Endothelial cell of umbilical vein (primary cell): Measurements from ENCODE around the gene SKAP1. TPM values are rescaled to one million over a fixed set of nuclear protein-coding genes. Genes with fewer than 3 reads are reported as not detected.

Experiments used
- BruUV-seq: library from RNA; stranded (reverse); fragments of 400-500 nt; replicated peaks from 2 replicates; lab custom pipeline; 2021; lab: Mats Ljungman, UMichigan
- CTCF ChIA-PET: fragments of 300-600, 350-600 bp; sonication (Branson Sonifier 250); formaldehyde crosslinking; loops from one replicate; lab custom pipeline; 2021; ENCODE audit warnings: antibody characterized with exemption, inconsistent platforms; lab: Charles Lee
- POLR2A ChIA-PET: fragments of 300-600, 350-600 bp; sonication (Branson Sonifier 250); formaldehyde crosslinking; loops from one replicate; lab custom pipeline; 2021; ENCODE audit warnings: antibody characterized with exemption, inconsistent platforms; lab: Charles Lee
- DNase-seq: peaks from one replicate; pipeline ENCODE4 v3.0.0-alpha.2; 2011; ENCODE audit warnings: low read depth, low spot score
- FAIRE-seq: peaks from 2 replicates; lab custom pipeline; 2011; peaks lifted over from hg19 to GRCh38; lab: Jason Lieb, UNC
- H2AFZ ChIP-seq: 2 replicates; pipeline ENCODE4 v1.6.0; 2012; ENCODE audit warnings: low read depth, low read length, control low read depth, inconsistent platforms
- H3K27ac ChIP-seq: 2 replicates; pipeline ENCODE4 v1.5.1; 2011; ENCODE audit warnings: low read depth, mild to moderate bottlenecking, control low read depth, low read length, moderate library complexity; ENCODE audit not compliant: insufficient read depth
- H3K27me3 ChIP-seq, 2 experiments: 2 replicates each; pipeline versions ENCODE4 v1.6.0 to v1.6.1; 2011; ENCODE audit warnings: low read length in 2 of 2, mixed read lengths in 1 of 2; ENCODE audit not compliant: control insufficient read depth in 2 of 2, insufficient read depth in 2 of 2
- H3K36me3 ChIP-seq, 2 experiments: 2 replicates in 1 of 2; 3 replicates in 1 of 2; pipeline ENCODE4 v1.5.1; 2011; ENCODE audit warnings: low read length in 2 of 2, mild to moderate bottlenecking in 1 of 2, moderate library complexity in 1 of 2; ENCODE audit not compliant: control insufficient read depth in 2 of 2, insufficient read depth in 2 of 2; ENCODE audit errors: extremely low read depth in 1 of 2
- H3K4me1 ChIP-seq: 3 replicates; pipeline ENCODE4 v1.5.1; 2011; ENCODE audit warnings: mild to moderate bottlenecking, low read length; ENCODE audit not compliant: control insufficient read depth, insufficient read depth; ENCODE audit errors: extremely low read depth
- H3K4me2 ChIP-seq: 2 replicates; pipeline ENCODE4 v1.6.1; 2011; ENCODE audit warnings: low read length, control low read depth, mixed read lengths; ENCODE audit not compliant: insufficient read depth
- H3K4me3 ChIP-seq, 3 experiments: fragments of 200-600 bp in 1 of 3; sonication (generic), shearing (Covaris generic) in 1 of 3; replicated peaks in 1 of 3; 2 replicates each; pipeline ENCODE4 v1.5.1; 2011 to 2016; ENCODE audit warnings: control low read depth in 3 of 3, low read length in 3 of 3, mild to moderate bottlenecking in 2 of 3, inconsistent platforms in 1 of 3, low read depth in 1 of 3, moderate library complexity in 1 of 3; ENCODE audit not compliant: insufficient read depth in 1 of 3
- H3K79me2 ChIP-seq: 2 replicates; pipeline ENCODE4 v1.6.0; 2012; ENCODE audit warnings: low read length, inconsistent platforms; ENCODE audit not compliant: control insufficient read depth, insufficient read depth
- H3K9ac ChIP-seq: replicated peaks from 2 replicates; pipeline ENCODE3; 2011; ENCODE audit warnings: low read length, control low read depth; ENCODE audit not compliant: insufficient read depth; ENCODE audit errors: extremely low read depth
- H3K9me1 ChIP-seq: replicated peaks from 3 replicates; pipeline ENCODE4 v1.6.0; 2011; ENCODE audit warnings: mild to moderate bottlenecking, low read length; ENCODE audit not compliant: control insufficient read depth, insufficient read depth; ENCODE audit errors: extremely low read depth
- H3K9me3 ChIP-seq: replicated peaks from 2 replicates; pipeline ENCODE4 v1.5.1; 2012; ENCODE audit warnings: low read length, inconsistent platforms; ENCODE audit not compliant: control insufficient read depth, insufficient read depth
- H4K20me1 ChIP-seq: replicated peaks from 2 replicates; pipeline ENCODE3; 2011; ENCODE audit warnings: mild to moderate bottlenecking, low read length; ENCODE audit not compliant: control insufficient read depth, insufficient read depth; ENCODE audit errors: extremely low read depth
- EZH2 ChIP-seq: IDR thresholded peaks from 2 replicates; pipeline ENCODE4 v1.6.1; 2012; ENCODE audit warnings: borderline replicate concordance, low read depth, mild to moderate bottlenecking, moderate library complexity, low read length, inconsistent platforms; ENCODE audit not compliant: severe bottlenecking
- FOS ChIP-seq: IDR thresholded peaks from 2 replicates; pipeline ENCODE4 v1.6.1; 2011; ENCODE audit warnings: mild to moderate bottlenecking, low read length, moderate library complexity, borderline replicate concordance; ENCODE audit not compliant: insufficient read depth
- GATA2 ChIP-seq: IDR thresholded peaks from 2 replicates; pipeline ENCODE4 v1.7.0; 2011; ENCODE audit warnings: low read depth, mild to moderate bottlenecking, moderate library complexity, mixed read lengths, low read length; ENCODE audit not compliant: insufficient read length, insufficient read depth
- JUN ChIP-seq: IDR thresholded peaks from 2 replicates; pipeline ENCODE4 v1.6.1; 2011; ENCODE audit warnings: borderline replicate concordance, low read depth; ENCODE audit not compliant: insufficient read length, insufficient read depth
- MYC ChIP-seq: IDR thresholded peaks from one replicate; pipeline ENCODE4 v1.6.1; 2011; ENCODE audit warnings: mild to moderate bottlenecking, low read depth, low read length
- POLR2A ChIP-seq: IDR thresholded peaks from 2 replicates; pipeline ENCODE4 v1.6.1; 2012; ENCODE audit warnings: low read depth, mild to moderate bottlenecking, control low read depth, low read length
- POLR2AphosphoS5 ChIP-seq: IDR thresholded peaks from 2 replicates; pipeline ENCODE4 v1.6.1; 2012; ENCODE audit warnings: low read depth, mild to moderate bottlenecking, control low read depth, low read length, moderate library complexity; ENCODE audit not compliant: insufficient read depth
- dilution Hi-C: fragments of 300-500 bp; cut with MboI; formaldehyde crosslinking; loops from one replicate; pipeline ENCODE4 v1.15.0; 2019; ENCODE audit warnings: low sequenced_read_pairs; ENCODE audit not compliant: extremely low pct_ligation_motif_present
- intact Hi-C: fragments of 100-400 bp; cut with micrococcal nuclease; formaldehyde crosslinking; loops from one replicate; pipeline ENCODE4 v1.10.0; 2022
- polyA plus RNA-seq, 4 experiments: library from polyadenylated mRNA; depleted of rRNA in 3 of 4; stranded (reverse) in 3 of 4; unstranded in 1 of 4; fragments of >200 nt; gene quantifications; 2 replicates each; pipeline versions ENCODE4 v1.2.1 to v1.2.3, GENCODE V29; 2011 to 2012; ENCODE audit warnings: missing spikeins in 1 of 4
- total RNA-seq: library from RNA; stranded (reverse); gene quantifications from 2 replicates; pipeline ENCODE4 v1.2.3, GENCODE V29; 2021
- TF ChIP-seq, protein P1 (sequence below): IDR thresholded peaks from 2 replicates; pipeline ENCODE4 v1.6.1; 2011; ENCODE audit not compliant: insufficient read depth, insufficient read length
- TF ChIP-seq, protein P2 (sequence below), 2 donors: IDR thresholded peaks; 1 replicate in 1 of 2; 2 replicates in 1 of 2; pipeline ENCODE4 v1.5.1; 2011; ENCODE audit warnings: low read length in 2 of 2, mild to moderate bottlenecking in 2 of 2, moderate library complexity in 2 of 2, control low read depth in 1 of 2, inconsistent platforms in 1 of 2, low read depth in 1 of 2; ENCODE audit not compliant: insufficient read depth in 1 of 2; ENCODE audit errors: extremely low read depth in 1 of 2

Gene SKAP1
- total and polyA plus RNA-seq, 2 donors (not counting 3 experiments of a cell fraction or from before 2014, with no cell fraction given) = 0.75 TPM; not detected in 1

DNA sequence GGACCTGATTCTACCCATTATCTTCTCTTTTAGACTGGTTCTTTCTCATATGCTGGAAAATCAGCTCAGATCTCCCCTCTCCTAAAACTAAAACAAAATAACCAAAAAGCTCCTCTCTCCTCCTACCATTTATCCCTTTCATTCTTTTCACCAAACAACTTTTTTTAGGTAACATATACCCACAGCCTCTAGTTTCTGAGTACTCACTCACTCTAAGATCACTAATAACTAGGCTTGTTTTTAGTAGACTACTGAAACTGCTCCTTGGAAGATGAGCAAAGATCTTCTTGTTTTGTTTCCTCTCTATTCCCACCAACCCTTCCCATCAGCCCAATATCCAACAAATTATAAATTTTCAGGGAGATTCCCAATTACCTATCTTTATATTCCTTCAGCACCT lies 129.0 kb downstream of the SKAP1 start:
- CTCF ChIA-PET = interaction anchor here (0.8 to 2.7 kb wide), 3 partner anchors 38 to 75 kb away, joined by 3 to 8 read pairs (median 3); no protein-coding TSS in a partner anchor
- no peak overlapping the region for H3K27ac ChIP-seq
- H3K79me2 ChIP-seq = no peaks in the 10 kb centered on the region
- no peaks in the 10 kb centered on the region for H3K27me3 ChIP-seq
- no peak for TF ChIP-seq GATA2
- no peak for TF ChIP-seq EZH2
- TF ChIP-seq, protein P1, sequence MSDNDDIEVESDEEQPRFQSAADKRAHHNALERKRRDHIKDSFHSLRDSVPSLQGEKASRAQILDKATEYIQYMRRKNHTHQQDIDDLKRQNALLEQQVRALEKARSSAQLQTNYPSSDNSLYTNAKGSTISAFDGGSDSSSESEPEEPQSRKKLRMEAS = no peak
- no peak for TF ChIP-seq POLR2AphosphoS5
- no peak for TF ChIP-seq POLR2A
- no peak for TF ChIP-seq JUN
- TF ChIP-seq FOS = no peak
- TF ChIP-seq MYC = no peak
- TF ChIP-seq, protein P2, sequence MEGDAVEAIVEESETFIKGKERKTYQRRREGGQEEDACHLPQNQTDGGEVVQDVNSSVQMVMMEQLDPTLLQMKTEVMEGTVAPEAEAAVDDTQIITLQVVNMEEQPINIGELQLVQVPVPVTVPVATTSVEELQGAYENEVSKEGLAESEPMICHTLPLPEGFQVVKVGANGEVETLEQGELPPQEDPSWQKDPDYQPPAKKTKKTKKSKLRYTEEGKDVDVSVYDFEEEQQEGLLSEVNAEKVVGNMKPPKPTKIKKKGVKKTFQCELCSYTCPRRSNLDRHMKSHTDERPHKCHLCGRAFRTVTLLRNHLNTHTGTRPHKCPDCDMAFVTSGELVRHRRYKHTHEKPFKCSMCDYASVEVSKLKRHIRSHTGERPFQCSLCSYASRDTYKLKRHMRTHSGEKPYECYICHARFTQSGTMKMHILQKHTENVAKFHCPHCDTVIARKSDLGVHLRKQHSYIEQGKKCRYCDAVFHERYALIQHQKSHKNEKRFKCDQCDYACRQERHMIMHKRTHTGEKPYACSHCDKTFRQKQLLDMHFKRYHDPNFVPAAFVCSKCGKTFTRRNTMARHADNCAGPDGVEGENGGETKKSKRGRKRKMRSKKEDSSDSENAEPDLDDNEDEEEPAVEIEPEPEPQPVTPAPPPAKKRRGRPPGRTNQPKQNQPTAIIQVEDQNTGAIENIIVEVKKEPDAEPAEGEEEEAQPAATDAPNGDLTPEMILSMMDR (IDR thresholded peaks at IDR 0.05; ENCODE audit: extremely low read depth in 1 of 2, insufficient read depth in 1 of 2, low read depth in 1 of 2, low read length in 2 of 2) = no peak
- H3K9me1 ChIP-seq = no peaks in the 10 kb centered on the region
- no peak overlapping the region for H3K4me3 ChIP-seq
- no peak overlapping the region for H3K4me2 ChIP-seq
- BruUV-seq = no TSS peak
- no peak for DNase-seq
- dilution Hi-C loops = no loop called here
- H4K20me1 ChIP-seq = no peaks in the 10 kb centered on the region
- H2AFZ ChIP-seq = no peak overlapping the region
- peaks cover 12% of the 10 kb centered on the region for H3K4me1 ChIP-seq
- no peaks in the 10 kb centered on the region for H3K36me3 ChIP-seq
- POLR2A ChIA-PET = no interaction called here
- intact Hi-C loops = no loop called here
- H3K9ac ChIP-seq = no peak overlapping the region
- FAIRE-seq = no peak
- no peaks in the 10 kb centered on the region for H3K9me3 ChIP-seq
